ENCODE measurements around the gene EFCAB5. TPM values are rescaled to one million over a fixed set of nuclear protein-coding genes. Genes with fewer than 3 reads are reported as not detected.

EFCAB5 gene
- polyA plus RNA-seq, 10 donors = 0.80 to 2.3 (median 1.4) TPM

DNA sequence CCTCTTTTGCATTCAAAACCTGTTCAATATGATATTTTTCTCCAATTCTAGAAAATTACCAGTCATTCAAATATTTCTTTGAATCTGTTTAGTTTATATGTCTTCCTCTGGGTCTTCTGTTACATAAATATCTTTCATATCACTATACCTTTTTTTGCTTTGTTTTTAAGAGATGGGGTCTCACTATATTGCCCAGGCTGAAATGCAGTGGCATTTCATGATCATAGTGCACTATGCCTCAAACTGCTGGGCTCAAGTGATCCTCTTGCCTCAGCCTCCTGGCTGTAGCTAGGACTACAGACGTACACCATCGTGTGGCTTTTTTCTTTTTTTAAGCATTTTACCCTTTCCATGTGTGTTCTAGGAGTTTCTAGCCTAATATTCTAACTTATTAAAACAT lies 214.0 kb downstream of the EFCAB5 start:
- no peak for DNase-seq

Other genes starting within 250 kb of the EFCAB5 start
- gene SSH2, start 11.4 kb upstream of the EFCAB5 start, polyA plus RNA-seq (ENCODE audit: insufficient read length in 10 of 10) = 10 to 100 TPM; 15.4 to 27.2 (median 22.3) TPM
- gene NSRP1, start 175.2 kb downstream of the EFCAB5 start, polyA plus RNA-seq (ENCODE audit: insufficient read length in 10 of 10) = 10 to 100 TPM; 25.7 to 32.5 (median 29.9) TPM

Measured in muscle of back (tissue), 11 donors.